Rectal smooth muscle tissue (tissue), 1 donor: ENCODE measurements around the gene HACD2.

Experiments used
- H3K27ac ChIP-seq: one replicate; pipeline ENCODE4 v1.7.0; 2013; ENCODE audit warnings: low read depth, low read length, inconsistent platforms
- H3K27me3 ChIP-seq: one replicate; pipeline ENCODE4 v1.7.0; 2013; ENCODE audit warnings: low read length; ENCODE audit not compliant: control insufficient read depth, insufficient read depth
- H3K36me3 ChIP-seq: one replicate; pipeline ENCODE4 v1.7.0; 2013; ENCODE audit warnings: low read length; ENCODE audit not compliant: control insufficient read depth, insufficient read depth
- H3K4me1 ChIP-seq: one replicate; pipeline ENCODE4 v1.7.0; 2013; ENCODE audit warnings: low read length; ENCODE audit not compliant: control insufficient read depth, insufficient read depth
- H3K4me3 ChIP-seq: one replicate; pipeline ENCODE4 v1.7.0; 2013; ENCODE audit warnings: low read length
- H3K9ac ChIP-seq: one replicate; pipeline ENCODE4 v1.7.0; 2013; ENCODE audit warnings: low read length

Gene HACD2

GRCh38 chr3:123458255-123458654 lies 126.6 kb downstream of the HACD2 start:
- Histone ChIP-seq H3K4me3 (no peak overlapping the region), H3K4me1 (no peaks in the 10 kb centered on the region), H3K27ac (no peak overlapping the region), H3K9ac (no peak overlapping the region), H3K36me3 (no peaks in the 10 kb centered on the region), H3K27me3 (no peaks in the 10 kb centered on the region)

- no peaks in the 10 kb centered on the region for H3K36me3 ChIP-seq
- H3K27ac ChIP-seq: no peak overlapping the region
- no peaks in the 10 kb centered on the region for H3K27me3 ChIP-seq
- no peak overlapping the region for H3K4me3 ChIP-seq
- H3K4me1 ChIP-seq: no peaks in the 10 kb centered on the region
- no peak overlapping the region for H3K9ac ChIP-seq
These were observed 127.0 kb downstream of the HACD2 start for GRCh38 chr3:123457841-123458240.

DNA sequence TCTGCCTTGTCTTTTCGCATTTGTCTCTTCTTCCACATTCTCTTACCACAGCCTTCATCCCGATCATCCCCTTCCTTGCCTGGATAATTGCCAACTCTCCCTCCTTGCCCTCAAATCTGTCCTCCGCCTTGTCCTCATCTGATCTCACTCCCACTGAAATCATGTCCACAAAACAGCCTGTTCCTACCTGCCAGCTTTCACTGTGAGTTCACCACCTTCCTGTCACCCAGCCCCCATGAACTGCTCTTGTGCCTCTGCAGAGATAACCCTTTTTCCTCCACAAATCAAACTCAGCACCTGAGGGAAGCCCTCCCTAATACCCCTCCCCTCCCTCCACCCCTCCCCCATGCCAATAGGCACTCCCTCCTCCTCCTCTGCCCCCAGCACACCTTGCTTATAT lies 131.2 kb downstream of the HACD2 start:
- no peak overlapping the region for H3K27ac ChIP-seq
- H3K27me3 ChIP-seq: no peaks in the 10 kb centered on the region
- H3K4me1 ChIP-seq: no peaks in the 10 kb centered on the region
- no peak overlapping the region for H3K9ac ChIP-seq
- no peak overlapping the region for H3K4me3 ChIP-seq
- no peaks in the 10 kb centered on the region for H3K36me3 ChIP-seq

GRCh38 chr3:123451186-123451585 lies 133.7 kb downstream of the HACD2 start:
- Histone ChIP-seq H3K9ac (no peak overlapping the region), H3K27ac (no peak overlapping the region), H3K4me3 (no peak overlapping the region), H3K36me3 (no peaks in the 10 kb centered on the region), H3K4me1 (no peaks in the 10 kb centered on the region), H3K27me3 (no peaks in the 10 kb centered on the region)

DNA sequence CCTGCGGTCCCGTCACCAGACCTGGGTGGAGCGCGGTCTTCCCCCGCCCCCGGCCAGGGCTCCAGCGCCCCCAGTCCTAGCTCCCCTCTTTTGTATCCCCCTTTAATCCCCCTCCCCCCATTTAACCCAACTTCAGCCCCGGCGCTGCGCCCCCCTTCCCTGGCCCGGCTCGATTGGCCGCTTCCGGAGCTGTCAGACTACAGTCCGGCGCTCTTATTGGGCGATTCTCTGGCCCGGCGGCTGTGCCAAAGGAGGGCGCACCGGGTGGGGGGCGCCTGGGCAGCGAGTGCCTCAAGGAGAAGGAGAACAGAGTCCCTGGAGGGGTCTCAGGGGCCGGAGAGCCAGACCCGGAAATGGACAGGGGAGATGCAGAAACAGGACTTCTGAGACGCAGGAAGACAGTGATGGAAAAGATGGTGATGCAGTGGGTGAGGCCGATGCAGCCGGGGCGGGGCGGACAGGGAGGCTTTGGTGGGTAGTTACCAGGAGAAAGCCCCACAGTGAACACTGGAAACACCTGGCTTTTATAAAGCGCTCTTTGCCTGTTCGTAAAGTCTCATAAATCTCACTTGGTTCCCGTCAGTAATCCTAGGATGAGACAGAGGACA lies 134.8 kb downstream of the HACD2 start:
- Histone ChIP-seq H3K27me3 (no peaks in the 10 kb centered on the region), H3K4me1 (no peaks in the 10 kb centered on the region), H3K27ac (peak overlapping the region; percentile 87), H3K9ac (no peak overlapping the region), H3K4me3 (peak overlapping the region; percentile 67), H3K36me3 (no peaks in the 10 kb centered on the region)

GRCh38 chr3:123449102-123449996 lies 135.5 kb downstream of the HACD2 start:
- no peaks in the 10 kb centered on the region for H3K36me3 ChIP-seq
- H3K9ac ChIP-seq: no peak overlapping the region
- H3K4me3 ChIP-seq: peak overlapping the region; percentile 67
- no peaks in the 10 kb centered on the region for H3K27me3 ChIP-seq
- H3K4me1 ChIP-seq: peaks cover 3% of the 10 kb centered on the region
- H3K27ac ChIP-seq: peak overlapping the region; percentile 87

GRCh38 chr3:123448536-123449101 lies 136.2 kb downstream of the HACD2 start, which contains the start of gene ADCY5:
TSS of gene ADCY5 (minus strand) at chr3:123449090. CDS start at chr3:123448545, 545 bp downstream.
- Histone ChIP-seq H3K36me3 (no peaks in the 10 kb centered on the region), H3K4me3 (peak within 1 kb of the TSS; percentile 83), H3K4me1 (peaks cover 3% of the 10 kb centered on the region), H3K27me3 (no peaks in the 10 kb centered on the region), H3K9ac (peak within 1 kb of the TSS; percentile 56), H3K27ac (peak within 1 kb of the TSS; percentile 87)

GRCh38 chr3:123447749-123448517 lies 136.9 kb downstream of the HACD2 start:
- peak overlapping the region; percentile 87 for H3K27ac ChIP-seq
- H3K27me3 ChIP-seq: no peaks in the 10 kb centered on the region
- H3K4me3 ChIP-seq: peak overlapping the region; percentile 83
- H3K36me3 ChIP-seq: no peaks in the 10 kb centered on the region
- H3K9ac ChIP-seq: peak overlapping the region; percentile 21
- H3K4me1 ChIP-seq: peaks cover 3% of the 10 kb centered on the region

DNA sequence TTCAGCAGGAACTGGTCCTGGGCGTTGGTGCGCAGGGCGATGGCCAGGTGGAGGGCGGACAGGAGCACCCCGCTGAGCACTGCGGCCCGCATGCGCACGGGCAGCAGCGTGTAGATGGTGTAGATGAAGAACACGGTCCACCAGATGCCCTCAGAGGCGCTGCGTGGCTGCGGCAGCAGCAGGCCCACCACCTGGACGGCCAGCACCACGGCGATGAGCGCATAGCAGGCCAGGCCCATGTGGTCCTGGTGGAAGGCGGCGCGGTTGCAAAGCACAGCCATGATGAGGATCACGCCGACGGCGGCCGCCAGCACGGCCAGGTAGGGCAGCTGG lies 137.5 kb downstream of the HACD2 start:
- no peaks in the 10 kb centered on the region for H3K27me3 ChIP-seq
- peak overlapping the region; percentile 65 for H3K27ac ChIP-seq

GRCh38 chr3:123446610-123447109 lies 138.2 kb downstream of the HACD2 start:
- Histone ChIP-seq H3K4me1 (peaks cover 3% of the 10 kb centered on the region), H3K36me3 (no peaks in the 10 kb centered on the region), H3K27ac (peak overlapping the region; percentile 65), H3K4me3 (peak overlapping the region; percentile 59), H3K9ac (peak overlapping the region; percentile 68), H3K27me3 (no peaks in the 10 kb centered on the region)

More for the DNA sequence above, 137.5 kb downstream of the HACD2 start:
- no peak overlapping the region for H3K9ac ChIP-seq
- H3K4me1 ChIP-seq: peaks cover 3% of the 10 kb centered on the region
- H3K36me3 ChIP-seq: no peaks in the 10 kb centered on the region
- peak overlapping the region; percentile 59 for H3K4me3 ChIP-seq

- no peaks in the 10 kb centered on the region for H3K27me3 ChIP-seq
- peaks cover 3% of the 10 kb centered on the region for H3K4me1 ChIP-seq
- peak overlapping the region; percentile 65 for H3K27ac ChIP-seq
- H3K36me3 ChIP-seq: no peaks in the 10 kb centered on the region
- H3K9ac ChIP-seq: peak overlapping the region; percentile 68
- H3K4me3 ChIP-seq: peak overlapping the region; percentile 59
These were observed 138.6 kb downstream of the HACD2 start for GRCh38 chr3:123446210-123446609.

DNA sequence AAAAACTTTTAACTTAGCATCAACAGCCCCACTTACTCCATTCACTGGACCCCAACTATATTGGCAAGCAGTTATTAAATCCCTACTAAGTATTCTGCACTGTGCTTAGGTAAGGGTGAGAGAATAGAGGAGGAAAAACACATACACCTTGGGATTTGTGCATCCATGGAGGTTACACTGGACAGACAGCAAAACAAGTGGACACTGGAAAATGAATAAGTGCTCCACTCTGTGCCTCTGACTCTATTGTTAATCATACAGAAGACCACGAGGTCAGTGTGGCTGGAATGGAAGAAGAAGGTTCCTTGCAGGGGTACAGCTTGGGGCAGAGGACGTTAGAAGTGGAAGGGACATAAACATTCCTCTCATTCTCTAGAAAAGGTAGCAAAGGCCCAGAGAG lies 139.2 kb downstream of the HACD2 start:
- Histone ChIP-seq H3K4me3 (peak overlapping the region; percentile 59), H3K9ac (no peak overlapping the region), H3K27ac (peak overlapping the region; percentile 65)

More for the DNA sequence above, 139.2 kb downstream of the HACD2 start:
- Histone ChIP-seq H3K27me3 (no peaks in the 10 kb centered on the region), H3K36me3 (no peaks in the 10 kb centered on the region), H3K4me1 (peaks cover 3% of the 10 kb centered on the region)
